Liver (tissue), 3 donors: ENCODE measurements around the gene SNX14.

Experiments used
- EGR1 ChIP-seq, 2 donors: IDR thresholded peaks; 2 replicates each; pipeline ENCODE4 v1.6.1; 2016 to 2018; ENCODE audit warnings: antibody characterized with exemption in 2 of 2, low read depth in 2 of 2
- GABPA ChIP-seq, 2 donors: IDR thresholded peaks in 1 of 2; conservative IDR thresholded peaks in 1 of 2; 2 replicates each; pipeline ENCODE4 v1.6.1; 2016; ENCODE audit warnings: antibody characterized with exemption in 2 of 2, mild to moderate bottlenecking in 1 of 2, moderate library complexity in 1 of 2
- HNF4G ChIP-seq: IDR thresholded peaks from 2 replicates; pipeline ENCODE4 v1.6.1; 2016; ENCODE audit warnings: antibody characterized with exemption
- JUND ChIP-seq, 2 donors: IDR thresholded peaks; 2 replicates each; pipeline ENCODE4 v1.6.1; 2016; ENCODE audit warnings: antibody characterized with exemption in 2 of 2
- RXRA ChIP-seq, 2 donors: IDR thresholded peaks; 2 replicates each; pipeline ENCODE4 v1.6.1; 2017 to 2018; ENCODE audit warnings: antibody characterized with exemption in 2 of 2, mild to moderate bottlenecking in 1 of 2
- SP1 ChIP-seq: IDR thresholded peaks from 2 replicates; pipeline ENCODE4 v1.6.1; 2018; ENCODE audit warnings: antibody characterized with exemption, mild to moderate bottlenecking
- TAF1 ChIP-seq: conservative IDR thresholded peaks from 2 replicates; pipeline ENCODE4 v1.6.1; 2016; ENCODE audit warnings: antibody characterized with exemption, mild to moderate bottlenecking
- YY1 ChIP-seq: IDR thresholded peaks from 2 replicates; pipeline ENCODE4 v1.6.1; 2016; ENCODE audit warnings: antibody characterized with exemption, mild to moderate bottlenecking
- TF ChIP-seq, protein P1 (sequence below): fragments of 150-350 bp; IDR thresholded peaks from 2 replicates; pipeline ENCODE4 v1.5.1; 2017; ENCODE audit warnings: improper control_type of control experiment, low read depth, low read length; ENCODE audit not compliant: missing input control
- TF ChIP-seq, protein P2 (sequence below): IDR thresholded peaks from 2 replicates; pipeline ENCODE4 v1.6.1; 2016; ENCODE audit warnings: antibody characterized with exemption
- TF ChIP-seq, protein P3 (sequence below): IDR thresholded peaks from 2 replicates; pipeline ENCODE4 v1.6.1; 2016; ENCODE audit warnings: antibody characterized with exemption
- TF ChIP-seq, protein P4 (sequence below): IDR thresholded peaks from 2 replicates; pipeline ENCODE4 v1.6.1; 2016; ENCODE audit warnings: antibody characterized with exemption
- TF ChIP-seq, protein P5 (sequence below): IDR thresholded peaks from 2 replicates; pipeline ENCODE4 v1.6.1; 2016; ENCODE audit warnings: antibody characterized with exemption, mild to moderate bottlenecking
- donor health status: healthy.
- donor health status: healthy.

DNA sequence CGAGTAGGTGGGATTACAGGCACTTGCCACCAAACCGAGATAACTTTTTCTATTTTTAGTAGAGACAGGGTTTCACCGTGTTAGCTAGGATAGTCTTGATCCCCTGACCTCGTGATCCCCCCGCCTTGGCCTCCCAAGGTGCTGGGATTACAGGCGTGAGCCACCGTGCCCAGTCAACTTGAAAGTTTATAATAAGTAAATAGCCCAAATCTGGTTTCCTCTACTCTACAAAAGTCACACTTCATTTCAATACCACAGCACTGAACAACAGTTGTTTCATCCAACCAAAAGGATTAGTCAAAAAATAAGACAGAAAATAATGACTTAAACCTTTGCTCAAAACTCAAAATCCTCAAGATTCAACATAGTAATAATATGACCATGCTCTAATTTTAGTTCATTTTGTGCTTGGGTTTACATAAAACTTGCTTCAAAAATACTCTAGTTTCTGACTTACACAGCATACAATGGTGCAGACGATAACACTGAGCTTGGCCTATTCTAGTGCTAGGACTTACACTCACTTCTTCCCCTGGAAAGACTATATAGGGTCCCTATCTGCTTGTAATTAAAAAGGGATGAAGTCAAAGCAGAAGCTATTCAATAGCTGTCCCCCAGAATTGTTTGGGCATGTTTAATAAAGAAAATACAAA, 87.1 kb downstream of the SNX14 start:
- TF ChIP-seq, protein P1, sequence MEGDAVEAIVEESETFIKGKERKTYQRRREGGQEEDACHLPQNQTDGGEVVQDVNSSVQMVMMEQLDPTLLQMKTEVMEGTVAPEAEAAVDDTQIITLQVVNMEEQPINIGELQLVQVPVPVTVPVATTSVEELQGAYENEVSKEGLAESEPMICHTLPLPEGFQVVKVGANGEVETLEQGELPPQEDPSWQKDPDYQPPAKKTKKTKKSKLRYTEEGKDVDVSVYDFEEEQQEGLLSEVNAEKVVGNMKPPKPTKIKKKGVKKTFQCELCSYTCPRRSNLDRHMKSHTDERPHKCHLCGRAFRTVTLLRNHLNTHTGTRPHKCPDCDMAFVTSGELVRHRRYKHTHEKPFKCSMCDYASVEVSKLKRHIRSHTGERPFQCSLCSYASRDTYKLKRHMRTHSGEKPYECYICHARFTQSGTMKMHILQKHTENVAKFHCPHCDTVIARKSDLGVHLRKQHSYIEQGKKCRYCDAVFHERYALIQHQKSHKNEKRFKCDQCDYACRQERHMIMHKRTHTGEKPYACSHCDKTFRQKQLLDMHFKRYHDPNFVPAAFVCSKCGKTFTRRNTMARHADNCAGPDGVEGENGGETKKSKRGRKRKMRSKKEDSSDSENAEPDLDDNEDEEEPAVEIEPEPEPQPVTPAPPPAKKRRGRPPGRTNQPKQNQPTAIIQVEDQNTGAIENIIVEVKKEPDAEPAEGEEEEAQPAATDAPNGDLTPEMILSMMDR: no peak
- TF ChIP-seq RXRA (IDR thresholded peaks at IDR 0.05) (no peak), YY1 (no peak), EGR1 (IDR thresholded peaks at IDR 0.05; ENCODE audit: low read depth in 2 of 2) (no peak), JUND (IDR thresholded peaks at IDR 0.05) (no peak), SP1 (no peak), TAF1 (no peak), GABPA (IDR thresholded peaks at IDR 0.05 in 1 of 2, conservative IDR thresholded peaks at IDR 0.05 in 1 of 2) (no peak), HNF4G (no peak)
- TF ChIP-seq, protein P2, sequence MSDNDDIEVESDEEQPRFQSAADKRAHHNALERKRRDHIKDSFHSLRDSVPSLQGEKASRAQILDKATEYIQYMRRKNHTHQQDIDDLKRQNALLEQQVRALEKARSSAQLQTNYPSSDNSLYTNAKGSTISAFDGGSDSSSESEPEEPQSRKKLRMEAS: no peak
- TF ChIP-seq, protein P3, sequence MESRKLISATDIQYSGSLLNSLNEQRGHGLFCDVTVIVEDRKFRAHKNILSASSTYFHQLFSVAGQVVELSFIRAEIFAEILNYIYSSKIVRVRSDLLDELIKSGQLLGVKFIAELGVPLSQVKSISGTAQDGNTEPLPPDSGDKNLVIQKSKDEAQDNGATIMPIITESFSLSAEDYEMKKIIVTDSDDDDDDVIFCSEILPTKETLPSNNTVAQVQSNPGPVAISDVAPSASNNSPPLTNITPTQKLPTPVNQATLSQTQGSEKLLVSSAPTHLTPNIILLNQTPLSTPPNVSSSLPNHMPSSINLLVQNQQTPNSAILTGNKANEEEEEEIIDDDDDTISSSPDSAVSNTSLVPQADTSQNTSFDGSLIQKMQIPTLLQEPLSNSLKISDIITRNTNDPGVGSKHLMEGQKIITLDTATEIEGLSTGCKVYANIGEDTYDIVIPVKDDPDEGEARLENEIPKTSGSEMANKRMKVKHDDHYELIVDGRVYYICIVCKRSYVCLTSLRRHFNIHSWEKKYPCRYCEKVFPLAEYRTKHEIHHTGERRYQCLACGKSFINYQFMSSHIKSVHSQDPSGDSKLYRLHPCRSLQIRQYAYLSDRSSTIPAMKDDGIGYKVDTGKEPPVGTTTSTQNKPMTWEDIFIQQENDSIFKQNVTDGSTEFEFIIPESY: no peak
- TF ChIP-seq, protein P4, sequence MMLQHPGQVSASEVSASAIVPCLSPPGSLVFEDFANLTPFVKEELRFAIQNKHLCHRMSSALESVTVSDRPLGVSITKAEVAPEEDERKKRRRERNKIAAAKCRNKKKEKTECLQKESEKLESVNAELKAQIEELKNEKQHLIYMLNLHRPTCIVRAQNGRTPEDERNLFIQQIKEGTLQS: no peak
- TF ChIP-seq, protein P5, sequence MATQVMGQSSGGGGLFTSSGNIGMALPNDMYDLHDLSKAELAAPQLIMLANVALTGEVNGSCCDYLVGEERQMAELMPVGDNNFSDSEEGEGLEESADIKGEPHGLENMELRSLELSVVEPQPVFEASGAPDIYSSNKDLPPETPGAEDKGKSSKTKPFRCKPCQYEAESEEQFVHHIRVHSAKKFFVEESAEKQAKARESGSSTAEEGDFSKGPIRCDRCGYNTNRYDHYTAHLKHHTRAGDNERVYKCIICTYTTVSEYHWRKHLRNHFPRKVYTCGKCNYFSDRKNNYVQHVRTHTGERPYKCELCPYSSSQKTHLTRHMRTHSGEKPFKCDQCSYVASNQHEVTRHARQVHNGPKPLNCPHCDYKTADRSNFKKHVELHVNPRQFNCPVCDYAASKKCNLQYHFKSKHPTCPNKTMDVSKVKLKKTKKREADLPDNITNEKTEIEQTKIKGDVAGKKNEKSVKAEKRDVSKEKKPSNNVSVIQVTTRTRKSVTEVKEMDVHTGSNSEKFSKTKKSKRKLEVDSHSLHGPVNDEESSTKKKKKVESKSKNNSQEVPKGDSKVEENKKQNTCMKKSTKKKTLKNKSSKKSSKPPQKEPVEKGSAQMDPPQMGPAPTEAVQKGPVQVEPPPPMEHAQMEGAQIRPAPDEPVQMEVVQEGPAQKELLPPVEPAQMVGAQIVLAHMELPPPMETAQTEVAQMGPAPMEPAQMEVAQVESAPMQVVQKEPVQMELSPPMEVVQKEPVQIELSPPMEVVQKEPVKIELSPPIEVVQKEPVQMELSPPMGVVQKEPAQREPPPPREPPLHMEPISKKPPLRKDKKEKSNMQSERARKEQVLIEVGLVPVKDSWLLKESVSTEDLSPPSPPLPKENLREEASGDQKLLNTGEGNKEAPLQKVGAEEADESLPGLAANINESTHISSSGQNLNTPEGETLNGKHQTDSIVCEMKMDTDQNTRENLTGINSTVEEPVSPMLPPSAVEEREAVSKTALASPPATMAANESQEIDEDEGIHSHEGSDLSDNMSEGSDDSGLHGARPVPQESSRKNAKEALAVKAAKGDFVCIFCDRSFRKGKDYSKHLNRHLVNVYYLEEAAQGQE: no peak
